HepG2 (cell line): ENCODE data around the gene EMILIN1. TPM values are rescaled to one million over a fixed set of nuclear protein-coding genes. Genes with fewer than 3 reads are reported as not detected.
A peak's percentile ranks its signal among the peaks of the same experiment; 100 is the strongest.

Source experiments
- ARNT2 ChIP-seq: sonication (generic); formaldehyde crosslinking; IDR thresholded peaks from 2 replicates; pipeline ENCODE4 v1.8.0; 2022; ENCODE audit warnings: mild to moderate bottlenecking, low read depth, missing genetic modification reagents, moderate library complexity
- CENPT ChIP-seq: sonication (generic); formaldehyde crosslinking; IDR thresholded peaks from 2 replicates; pipeline ENCODE4 v1.8.0; 2022; ENCODE audit warnings: low read depth, mild to moderate bottlenecking, moderate library complexity, missing genetic modification reagents
- ISX ChIP-seq: sonication (generic); formaldehyde crosslinking; conservative IDR thresholded peaks from 2 replicates; pipeline ENCODE4 v1.5.0; 2020; ENCODE audit warnings: missing genetic modification reagents
- NFE2L1 ChIP-seq: sonication (generic); formaldehyde crosslinking; IDR thresholded peaks from 2 replicates; pipeline ENCODE4 v1.4.0; 2020; ENCODE audit warnings: missing genetic modification reagents, mild to moderate bottlenecking, borderline replicate concordance
- REL ChIP-seq: sonication (generic); formaldehyde crosslinking; conservative IDR thresholded peaks from 2 replicates; pipeline ENCODE4 v1.8.0; 2022; ENCODE audit warnings: mild to moderate bottlenecking, missing genetic modification reagents, moderate library complexity
- REST ChIP-seq, 2 experiments: IDR thresholded peaks; 2 replicates each; pipeline ENCODE4 v1.6.1; 2011 to 2012; ENCODE audit warnings: low read length in 2 of 2, borderline replicate concordance in 1 of 2, low read depth in 1 of 2, mild to moderate bottlenecking in 1 of 2, moderate library complexity in 1 of 2
- RFXANK ChIP-seq: IDR thresholded peaks from 2 replicates; pipeline ENCODE4 v1.6.1; 2016
- RFXAP ChIP-seq: sonication (generic); formaldehyde crosslinking; IDR thresholded peaks from 2 replicates; pipeline ENCODE4 v1.4.0; 2020; ENCODE audit warnings: missing genetic modification reagents, borderline replicate concordance
- SNAI1 ChIP-seq: sonication (generic); formaldehyde crosslinking; IDR thresholded peaks from 2 replicates; pipeline ENCODE4 v1.5.0; 2020; ENCODE audit warnings: mild to moderate bottlenecking, missing genetic modification reagents, borderline replicate concordance
- TCF12 ChIP-seq, 2 experiments: fragments of 450-650 bp in 1 of 2; sonication (generic) in 1 of 2; formaldehyde crosslinking in 1 of 2; IDR thresholded peaks; 2 replicates each; pipeline versions ENCODE4 v1.6.1 to v1.8.0; 2017 to 2022; ENCODE audit warnings: antibody characterized with exemption in 1 of 2, mild to moderate bottlenecking in 1 of 2, missing genetic modification reagents in 1 of 2, moderate library complexity in 1 of 2
- TRIM22 ChIP-seq: fragments of 450-650 bp; IDR thresholded peaks from 2 replicates; pipeline ENCODE4 v1.6.1; 2017
- ZBTB37 ChIP-seq: sonication (generic); formaldehyde crosslinking; IDR thresholded peaks from 2 replicates; pipeline ENCODE4 v1.4.0; 2020; ENCODE audit warnings: mild to moderate bottlenecking, missing genetic modification reagents
- ZBTB42 ChIP-seq: sonication (generic); formaldehyde crosslinking; IDR thresholded peaks from 2 replicates; pipeline ENCODE4 v1.5.0; 2020; ENCODE audit warnings: mild to moderate bottlenecking, missing genetic modification reagents
- ZIK1 ChIP-seq: sonication (generic); formaldehyde crosslinking; IDR thresholded peaks from 2 replicates; pipeline ENCODE4 v1.5.0; 2020; ENCODE audit warnings: mild to moderate bottlenecking, low read depth, missing genetic modification reagents, borderline replicate concordance
- ZNF251 ChIP-seq: sonication (generic); formaldehyde crosslinking; IDR thresholded peaks from 2 replicates; pipeline ENCODE4 v1.9.0; 2021; ENCODE audit warnings: mild to moderate bottlenecking, missing genetic modification reagents
- ZNF260 ChIP-seq: sonication (generic); formaldehyde crosslinking; IDR thresholded peaks from 2 replicates; pipeline ENCODE4 v1.4.0; 2020; ENCODE audit warnings: missing genetic modification reagents, low read depth, mild to moderate bottlenecking, borderline replicate concordance
- ZNF362 ChIP-seq: sonication (generic); formaldehyde crosslinking; IDR thresholded peaks from 2 replicates; pipeline ENCODE4 v1.4.0; 2020; ENCODE audit warnings: missing genetic modification reagents, mild to moderate bottlenecking, borderline replicate concordance
- ZNF557 ChIP-seq: sonication (generic); formaldehyde crosslinking; IDR thresholded peaks from 2 replicates; pipeline ENCODE4 v1.4.0; 2020; ENCODE audit warnings: missing genetic modification reagents
- ZNF615 ChIP-seq: sonication (generic); formaldehyde crosslinking; IDR thresholded peaks from 2 replicates; pipeline ENCODE4 v1.5.0; 2020; ENCODE audit warnings: mild to moderate bottlenecking, missing genetic modification reagents, borderline replicate concordance
- ZNF841 ChIP-seq: sonication (generic); formaldehyde crosslinking; IDR thresholded peaks from 2 replicates; pipeline ENCODE4 v1.8.1; 2023; ENCODE audit warnings: missing genetic modification reagents, borderline replicate concordance
- polyA plus RNA-seq, 8 experiments: library from polyadenylated mRNA; depleted of rRNA in 3 of 8; stranded (reverse) in 7 of 8; unstranded in 1 of 8; fragments of >200 nt; fragmentation: Illumina TruSeq in 4 of 8; extraction: Trizol in 4 of 8; gene quantifications; 2 replicates each; pipeline versions ENCODE4 v1.2.1 to v1.2.3, GENCODE V29; 2011 to 2016; ENCODE audit warnings: low read depth in 4 of 8, missing spikeins in 1 of 8, mixed read lengths in 1 of 8; ENCODE audit not compliant: insufficient read depth in 1 of 8
- total RNA-seq, 5 experiments: library from RNA; depleted of rRNA; stranded (reverse); fragments of >200 nt; fragmentation: Illumina TruSeq; extraction: Trizol; gene quantifications; 2 replicates each; pipeline ENCODE4 v1.2.3, GENCODE V29; 2016; ENCODE audit warnings: low read depth in 1 of 5

Gene EMILIN1
- total and polyA plus RNA-seq, 2 of the 13 experiments (the other 11 are each of a cell fraction or from before 2014, with no cell fraction given): 8.1 to 9.7 TPM

- TF ChIP-seq CENPT (CRISPR knock-in tag) (no peak; the same call in 1 of the 2 replicates), ZNF841 (0 out of 2 replicates have a peak, but pooled peaks have one; percentile 9), ZNF362 (no peak), ZNF251 (CRISPR knock-in tag) (no peak), RFXANK (no peak), ARNT2 (CRISPR knock-in tag) (peak; percentile 60), ZBTB42 (peak; percentile 69; the same call in 1 of the 2 replicates), TRIM22 (no peak), ZNF557 (CRISPR knock-in tag) (0 out of 2 replicates have a peak, but pooled peaks have one; percentile 7), ISX (CRISPR knock-in tag) (0 out of 2 replicates have a peak, but pooled peaks have one; percentile 25), ZNF615 (CRISPR knock-in tag) (no peak), SNAI1 (CRISPR knock-in tag) (no peak), REL (CRISPR knock-in tag) (no peak), NFE2L1 (CRISPR knock-in tag) (no peak), TCF12 (IDR thresholded peaks at IDR 0.05) (no peak), TCF12 (CRISPR knock-in tag; IDR thresholded peaks at IDR 0.05) (peak; percentile 76; the same call in 1 of the 2 replicates), REST (IDR thresholded peaks at IDR 0.05; ENCODE audit: borderline replicate concordance in 1 of 2, low read depth in 1 of 2, low read length in 2 of 2) (no peak), ZIK1 (CRISPR knock-in tag) (0 out of 2 replicates have a peak, but pooled peaks have one; percentile 10), ZNF260 (CRISPR knock-in tag) (no peak), RFXAP (CRISPR knock-in tag) (0 out of 2 replicates have a peak, but pooled peaks have one; percentile 78), ZBTB37 (CRISPR knock-in tag) (peak; percentile 68; the same call in 1 of the 2 replicates)
Observed at GRCh38 chr2:27086724-27087593, 8.5 kb downstream of the EMILIN1 start, which contains the start of gene KHK (continued).
